CD4-positive, alpha-beta memory T cell (primary cell): ENCODE measurements around the gene SCN5A. TPM values are rescaled to one million over a fixed set of nuclear protein-coding genes. Genes with fewer than 3 reads are reported as not detected.

Experiments used
- CTCF ChIA-PET: fragments of 350-600 bp; sonication (Branson Sonifier 250); formaldehyde crosslinking; loops from one replicate; lab custom pipeline; 2021; ENCODE audit warnings: inconsistent platforms; ENCODE audit not compliant: partially characterized antibody; lab: Charles Lee
- POLR2A ChIA-PET: fragments of 350-600 bp; sonication (Branson Sonifier 250); formaldehyde crosslinking; loops from one replicate; lab custom pipeline; 2021; ENCODE audit not compliant: partially characterized antibody; lab: Charles Lee
- DNase-seq, 5 donors: peaks; one replicate each; pipeline versions ENCODE4 v3.0.0 to v3.0.0-alpha.2; 2020 to 2022; ENCODE audit warnings: mixed read lengths in 1 of 5
- H3K27ac ChIP-seq: one replicate; pipeline ENCODE4 v1.7.0; 2013; ENCODE audit warnings: low read depth, low read length
- H3K27me3 ChIP-seq: 2 replicates; pipeline ENCODE4 v1.7.0; 2013; ENCODE audit warnings: mild to moderate bottlenecking, low read length, moderate library complexity; ENCODE audit not compliant: insufficient read depth
- H3K36me3 ChIP-seq: 2 replicates; pipeline ENCODE4 v1.7.0; 2013; ENCODE audit warnings: mild to moderate bottlenecking, low read length, moderate library complexity; ENCODE audit not compliant: insufficient read depth
- H3K4me1 ChIP-seq: 2 replicates; pipeline ENCODE4 v1.7.0; 2013; ENCODE audit warnings: mild to moderate bottlenecking, low read length, moderate library complexity; ENCODE audit not compliant: insufficient read depth
- H3K4me3 ChIP-seq, 2 donors: one replicate each; pipeline ENCODE4 v1.7.0; 2013; ENCODE audit warnings: low read length in 2 of 2, mild to moderate bottlenecking in 1 of 2
- H3K9me3 ChIP-seq, 2 donors: one replicate each; pipeline ENCODE4 v1.7.0; 2013; ENCODE audit warnings: low read length in 2 of 2, control low read depth in 1 of 2; ENCODE audit not compliant: control insufficient read depth in 1 of 2
- H3K27ac Mint-ChIP-seq, 7 donors: one replicate each; pipeline ENCODE4 v1.8.0; 2020 to 2021; ENCODE audit warnings: mixed read lengths in 7 of 7, mild to moderate bottlenecking in 6 of 7, inconsistent platforms in 3 of 7, moderate library complexity in 3 of 7
- H3K27me3 Mint-ChIP-seq, 2 donors: one replicate each; pipeline ENCODE4 v1.8.0; 2020 to 2021; ENCODE audit warnings: mixed read lengths in 2 of 2
- H3K36me3 Mint-ChIP-seq, 2 donors: one replicate each; pipeline ENCODE4 v1.8.0; 2020 to 2021; ENCODE audit warnings: mixed read lengths in 2 of 2, inconsistent platforms in 1 of 2, mild to moderate bottlenecking in 1 of 2
- H3K4me1 Mint-ChIP-seq, 4 donors: one replicate each; pipeline ENCODE4 v1.8.0; 2020 to 2021; ENCODE audit warnings: mixed read lengths in 4 of 4, mild to moderate bottlenecking in 1 of 4
- H3K4me3 Mint-ChIP-seq, 8 donors: one replicate each; pipeline ENCODE4 v1.8.0; 2020 to 2021; ENCODE audit warnings: mixed read lengths in 8 of 8, mild to moderate bottlenecking in 7 of 8, moderate library complexity in 6 of 8, inconsistent platforms in 3 of 8
- H3K9me3 Mint-ChIP-seq, 8 donors: one replicate each; pipeline ENCODE4 v1.8.0; 2020 to 2021; ENCODE audit warnings: mixed read lengths in 8 of 8, mild to moderate bottlenecking in 5 of 8, inconsistent platforms in 3 of 8, moderate library complexity in 1 of 8
- intact Hi-C: fragments of 100-400 bp; cut with micrococcal nuclease; formaldehyde crosslinking; loops from one replicate; pipeline ENCODE4 v1.15.1; 2023
- polyA plus RNA-seq, 2 donors: library from polyadenylated mRNA; unstranded; fragments of 300-500 nt; fragmentation: Illumina TruSeq; gene quantifications; one replicate each; pipeline ENCODE4 v1.2.3, GENCODE V29; 2021
- total RNA-seq, 2 experiments: library from RNA; stranded (reverse); gene quantifications; one replicate each; pipeline ENCODE4 v1.2.3, GENCODE V29; 2021

SCN5A gene
- total and polyA plus RNA-seq, 4 experiments from 2014 or later = 0.12 to 0.47 TPM; not detected in 2

- no peak for DNase-seq
- Mint-ChIP-seq H3K27me3 (peaks cover 2 to 5% of the 10 kb centered on the region in 2 donors), H3K36me3 (no peaks in the 10 kb centered on the region), H3K4me1 (no peaks in the 10 kb centered on the region), H3K9me3 (peaks cover 0 to 11% (median 3%) of the 10 kb centered on the region in 8 donors), H3K4me3 (no peak overlapping the region), H3K27ac (no peak overlapping the region)
- Histone ChIP-seq H3K4me3 (no peak overlapping the region), H3K27me3 (no peaks in the 10 kb centered on the region), H3K9me3 (no peaks in the 10 kb centered on the region), H3K36me3 (no peaks in the 10 kb centered on the region), H3K4me1 (no peaks in the 10 kb centered on the region), H3K27ac (no peak overlapping the region)
- ChIA-PET POLR2A (no interaction called here), CTCF (no interaction called here)
- intact Hi-C loops = no loop called here
These were observed 94.2 kb downstream of the SCN5A start for GRCh38 chr3:38555149-38555840.

DNA sequence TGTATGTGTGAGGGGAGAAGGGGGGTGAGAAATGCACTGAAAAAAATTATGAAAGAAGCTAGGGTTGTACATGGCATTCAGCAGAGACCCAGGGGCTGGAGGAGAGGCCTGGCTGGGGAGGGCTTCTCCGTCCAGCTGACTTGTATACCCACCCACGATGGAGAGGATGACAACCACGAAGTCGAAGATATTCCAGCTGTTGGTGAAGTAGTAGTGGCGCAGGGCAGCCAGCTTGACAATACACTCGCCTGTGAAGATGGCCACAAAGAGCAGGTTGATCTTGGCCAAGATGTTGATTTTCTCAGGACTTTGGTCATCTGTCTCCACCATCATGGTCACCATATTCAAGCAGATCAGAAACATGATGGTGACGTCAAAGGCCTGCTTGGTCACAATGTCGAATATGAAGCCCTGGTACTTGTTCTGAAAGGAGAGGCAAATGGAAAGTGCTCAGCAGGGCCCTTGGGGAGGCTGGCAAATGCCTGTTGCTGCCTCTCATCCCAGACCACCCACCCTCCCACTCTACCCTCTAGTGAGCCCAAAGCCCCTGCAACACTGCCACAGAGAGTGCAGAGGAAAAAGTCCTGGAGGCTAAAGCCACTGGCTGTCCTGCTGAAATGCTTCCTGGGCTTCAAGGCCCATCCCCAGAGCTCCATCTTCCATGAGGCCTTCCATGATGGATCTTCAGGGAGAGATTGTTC is 95.2 kb downstream of the SCN5A start:
- intact Hi-C loops = no loop called here
- H3K27me3 Mint-ChIP-seq = peaks cover 2 to 5% of the 10 kb centered on the region in 2 donors
- Histone ChIP-seq H3K36me3 (no peaks in the 10 kb centered on the region), H3K9me3 (no peaks in the 10 kb centered on the region), H3K27ac (no peak overlapping the region), H3K27me3 (no peaks in the 10 kb centered on the region), H3K4me1 (no peaks in the 10 kb centered on the region), H3K4me3 (no peak overlapping the region)
- H3K36me3 Mint-ChIP-seq = no peaks in the 10 kb centered on the region
- H3K4me3 Mint-ChIP-seq = no peak overlapping the region
- H3K4me1 Mint-ChIP-seq = no peaks in the 10 kb centered on the region
- H3K9me3 Mint-ChIP-seq = peaks cover 0 to 10% (median 3%) of the 10 kb centered on the region in 8 donors
- ChIA-PET POLR2A (no interaction called here), CTCF (interaction anchor here (1.1 kb wide), 1 partner anchor 34 kb away, joined by 3 read pairs; no protein-coding TSS in a partner anchor)
- no peak overlapping the region for H3K27ac Mint-ChIP-seq
- no peak for DNase-seq

GRCh38 chr3:38553071-38553470 is 96.4 kb downstream of the SCN5A start:
- ChIA-PET CTCF (no interaction called here), POLR2A (no interaction called here)
- Mint-ChIP-seq H3K4me3 (no peak overlapping the region), H3K9me3 (peaks cover 0 to 10% (median 3%) of the 10 kb centered on the region in 8 donors), H3K36me3 (no peaks in the 10 kb centered on the region), H3K27me3 (peaks cover 2 to 5% of the 10 kb centered on the region in 2 donors), H3K4me1 (no peaks in the 10 kb centered on the region), H3K27ac (no peak overlapping the region)
- Histone ChIP-seq H3K27ac (no peak overlapping the region), H3K27me3 (no peaks in the 10 kb centered on the region), H3K36me3 (no peaks in the 10 kb centered on the region), H3K4me1 (no peaks in the 10 kb centered on the region), H3K9me3 (no peaks in the 10 kb centered on the region), H3K4me3 (no peak overlapping the region)
- no peak for DNase-seq
- intact Hi-C loops = no loop called here

DNA sequence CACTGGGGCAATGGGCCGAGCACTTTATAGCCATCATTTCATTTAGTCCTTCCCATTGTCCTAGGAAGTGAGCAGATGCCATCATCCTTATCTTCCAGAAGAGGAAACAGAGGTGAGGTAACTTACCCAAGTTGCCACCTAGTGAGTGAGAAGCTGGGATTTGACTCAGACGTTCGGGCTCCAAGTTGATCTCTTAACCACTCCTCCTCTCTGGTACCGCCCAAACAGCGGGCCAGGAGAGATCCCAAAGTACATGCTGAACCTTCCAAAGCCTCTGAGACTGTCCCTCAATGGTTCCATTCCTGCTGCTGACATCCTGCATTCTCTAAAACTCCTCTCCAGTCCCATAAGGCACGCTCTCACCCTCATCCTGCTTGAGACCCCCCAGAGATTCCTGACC is 97.1 kb downstream of the SCN5A start:
- no peak overlapping the region for H3K4me3 Mint-ChIP-seq
- no peaks in the 10 kb centered on the region for H3K4me1 Mint-ChIP-seq
- intact Hi-C loops = no loop called here
- no peaks in the 10 kb centered on the region for H3K36me3 ChIP-seq
- no peak overlapping the region for H3K27ac Mint-ChIP-seq
- peaks cover 0 to 10% (median 3%) of the 10 kb centered on the region in 8 donors for H3K9me3 Mint-ChIP-seq
- ChIA-PET POLR2A (no interaction called here), CTCF (no interaction called here)
- no peak overlapping the region for H3K4me3 ChIP-seq
- H3K4me1 ChIP-seq = no peaks in the 10 kb centered on the region
- no peaks in the 10 kb centered on the region for H3K9me3 ChIP-seq
- no peaks in the 10 kb centered on the region for H3K27me3 ChIP-seq
- no peak for DNase-seq
- no peaks in the 10 kb centered on the region for H3K36me3 Mint-ChIP-seq
- no peak overlapping the region for H3K27ac ChIP-seq
- peaks cover 2 to 5% of the 10 kb centered on the region in 2 donors for H3K27me3 Mint-ChIP-seq

GRCh38 chr3:38551026-38551832 is 98.3 kb downstream of the SCN5A start:
- Mint-ChIP-seq H3K4me1 (no peaks in the 10 kb centered on the region), H3K27ac (no peak overlapping the region), H3K27me3 (peaks cover 2 to 5% of the 10 kb centered on the region in 2 donors), H3K36me3 (no peaks in the 10 kb centered on the region), H3K4me3 (no peak overlapping the region), H3K9me3 (peaks cover 0 to 10% (median 3%) of the 10 kb centered on the region in 8 donors)
- ChIA-PET POLR2A (no interaction called here), CTCF (no interaction called here)
- no peak overlapping the region for H3K27ac ChIP-seq
- intact Hi-C loops = no loop called here
- H3K4me3 ChIP-seq = no peak overlapping the region
- no peaks in the 10 kb centered on the region for H3K4me1 ChIP-seq
- no peaks in the 10 kb centered on the region for H3K27me3 ChIP-seq
- no peaks in the 10 kb centered on the region for H3K9me3 ChIP-seq
- H3K36me3 ChIP-seq = no peaks in the 10 kb centered on the region
- no peak for DNase-seq

DNA sequence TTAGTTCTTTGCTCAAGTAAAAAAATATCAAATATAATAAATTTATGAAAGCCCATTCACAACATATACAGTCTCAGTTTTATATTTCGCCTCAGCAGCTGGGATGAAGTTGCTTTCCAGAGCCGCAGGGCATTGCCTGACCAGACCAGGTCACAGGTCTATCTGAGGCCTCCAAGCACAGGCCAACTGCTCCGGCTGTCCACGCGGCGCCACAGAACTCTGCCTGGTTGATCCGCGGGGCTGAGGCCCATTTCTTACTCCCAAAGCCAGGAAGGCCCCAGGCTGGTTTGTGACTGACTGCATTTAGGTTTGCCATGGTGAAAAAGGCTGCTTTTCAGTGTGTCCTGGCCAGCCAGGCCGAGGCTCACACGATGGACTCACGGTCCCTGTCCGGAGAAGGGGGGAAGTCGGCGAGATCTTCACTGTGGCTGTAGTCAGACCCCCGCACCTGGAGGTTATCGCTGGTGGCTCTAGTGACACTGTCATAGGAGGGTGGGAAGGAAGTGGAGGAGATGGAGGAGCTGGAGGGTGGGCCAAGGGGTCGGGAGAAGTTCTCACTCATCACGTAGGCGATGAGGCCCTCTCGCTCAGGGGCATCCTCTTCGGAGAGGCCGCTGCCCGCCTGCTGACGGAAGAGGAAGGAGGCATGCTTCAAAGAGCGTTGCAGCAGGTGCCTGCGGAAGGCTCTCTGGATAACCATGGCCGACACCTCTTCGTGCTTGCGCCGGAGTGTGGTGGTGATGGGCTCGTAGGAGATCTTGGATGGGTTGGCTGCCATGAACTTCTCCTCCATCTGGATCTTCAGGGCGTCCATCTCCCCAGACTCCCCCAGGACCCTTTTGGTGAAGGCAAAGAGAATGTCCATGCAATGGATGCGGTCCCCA is 99.3 kb downstream of the SCN5A start:
- no peak for DNase-seq
- POLR2A ChIA-PET = no interaction called here

More for the DNA sequence above, 99.3 kb downstream of the SCN5A start:
- intact Hi-C loops = no loop called here
- CTCF ChIA-PET = no interaction called here
- no peak overlapping the region for H3K4me3 Mint-ChIP-seq
- Histone ChIP-seq H3K4me3 (no peak overlapping the region), H3K4me1 (no peaks in the 10 kb centered on the region), H3K36me3 (no peaks in the 10 kb centered on the region), H3K27me3 (no peaks in the 10 kb centered on the region), H3K27ac (no peak overlapping the region), H3K9me3 (no peaks in the 10 kb centered on the region)
- no peaks in the 10 kb centered on the region for H3K36me3 Mint-ChIP-seq
- no peak overlapping the region for H3K27ac Mint-ChIP-seq
- H3K9me3 Mint-ChIP-seq = peaks cover 0 to 10% (median 3%) of the 10 kb centered on the region in 8 donors
- peaks cover 2% of the 10 kb centered on the region in 2 donors for H3K27me3 Mint-ChIP-seq
- no peaks in the 10 kb centered on the region for H3K4me1 Mint-ChIP-seq
